ENCODE measurements around the gene NMB. TPM values are rescaled to one million over a fixed set of nuclear protein-coding genes. Genes with fewer than 3 reads are reported as not detected.

The NMB gene
- total RNA-seq, 1 experiment from 2014 or later: 7.1 TPM

GRCh38 chr15:84657748-84658079 lies 285 bp downstream of the NMB start:
- H3K4me1 Mint-ChIP-seq (ENCODE audit: insufficient read depth, unreplicated experiment): peaks cover 6% of the 10 kb centered on the region
- H3K27ac Mint-ChIP-seq (ENCODE audit: low read depth, unreplicated experiment): peak overlapping the region; percentile 17
- no TSS peak for BruUV-seq (replicated peaks)
- H3K27me3 Mint-ChIP-seq (ENCODE audit: insufficient read depth, unreplicated experiment): no peaks in the 10 kb centered on the region
- H3K4me3 Mint-ChIP-seq (ENCODE audit: unreplicated experiment): peak overlapping the region; percentile 68
- no peaks in the 10 kb centered on the region for H3K9me3 Mint-ChIP-seq (ENCODE audit: unreplicated experiment)
- DNase-seq (ENCODE audit: unreplicated experiment): no peak
- POLR2A ChIA-PET: interaction anchor here (0.7 to 2.0 kb wide), 4 partner anchors 26 to 59 kb away, joined by 3 to 6 read pairs (median 4); partner anchors contain the start of genes SEC11A and ZSCAN2
- no peak for TF ChIP-seq CTCF (IDR thresholded peaks at IDR 0.05; ENCODE audit: unreplicated experiment)
- CTCF ChIA-PET: interaction anchor here (1.7 to 4.7 kb wide), 2 partner anchors 71 to 271 kb away, joined by 4 to 40 read pairs; no protein-coding TSS in a partner anchor
- intact Hi-C loops (cut with micrococcal nuclease): loop anchor here (5.0 kb wide), 1 partner anchor 385 kb away; no protein-coding TSS in a partner anchor
- H3K36me3 Mint-ChIP-seq (ENCODE audit: insufficient read depth, unreplicated experiment): peaks cover 34% of the 10 kb centered on the region

- intact Hi-C loops (cut with micrococcal nuclease): loop anchor here (5.0 kb wide), 1 partner anchor 385 kb away; no protein-coding TSS in a partner anchor
- no peak for TF ChIP-seq CTCF (IDR thresholded peaks at IDR 0.05; ENCODE audit: unreplicated experiment)
- Mint-ChIP-seq H3K36me3 (ENCODE audit: insufficient read depth, unreplicated experiment) (peaks cover 40% of the 10 kb centered on the region), H3K4me3 (ENCODE audit: unreplicated experiment) (peak overlapping the region; percentile 68), H3K9me3 (ENCODE audit: unreplicated experiment) (no peaks in the 10 kb centered on the region), H3K27me3 (ENCODE audit: insufficient read depth, unreplicated experiment) (no peaks in the 10 kb centered on the region), H3K4me1 (ENCODE audit: insufficient read depth, unreplicated experiment) (peaks cover 12% of the 10 kb centered on the region), H3K27ac (ENCODE audit: low read depth, unreplicated experiment) (peak overlapping the region; percentile 17)
- no peak for DNase-seq (ENCODE audit: unreplicated experiment)
- BruUV-seq (replicated peaks): no TSS peak
- POLR2A ChIA-PET: interaction anchor here (0.6 to 1.5 kb wide), 7 partner anchors 17 to 186 kb away, joined by 3 to 4 read pairs (median 3); partner anchors contain the start of genes SEC11A and ZSCAN2
- CTCF ChIA-PET: interaction anchor here (0.5 to 4.7 kb wide), 5 partner anchors 9 to 271 kb away, joined by 3 to 40 read pairs (median 4); no protein-coding TSS in a partner anchor
Measured at GRCh38 chr15:84656972-84657371, 1.0 kb downstream of the NMB start.

- intact Hi-C loops (cut with micrococcal nuclease): loop anchor here (1.0 to 5.0 kb wide), 9 partner anchors 24 to 387 kb away; partner anchors contain the start of genes SEC11A, ZNF592 and ZSCAN2
- peak overlapping the region; percentile 96 for H3K4me3 Mint-ChIP-seq (ENCODE audit: unreplicated experiment)
- CTCF ChIA-PET: interaction anchor here (0.6 to 4.7 kb wide), 16 partner anchors 8 to 390 kb away, joined by 3 to 40 read pairs (median 5); no protein-coding TSS in a partner anchor
- H3K27me3 Mint-ChIP-seq (ENCODE audit: insufficient read depth, unreplicated experiment): no peaks in the 10 kb centered on the region
- H3K27ac Mint-ChIP-seq (ENCODE audit: low read depth, unreplicated experiment): peak overlapping the region; percentile 98
- BruUV-seq (replicated peaks): TSS peak; percentile 75
- H3K9me3 Mint-ChIP-seq (ENCODE audit: unreplicated experiment): no peaks in the 10 kb centered on the region
- POLR2A ChIA-PET: interaction anchor here (0.6 to 4.7 kb wide), 18 partner anchors 12 to 274 kb away, joined by 3 to 42 read pairs (median 4); partner anchors contain the start of genes SEC11A and ZSCAN2
- H3K36me3 Mint-ChIP-seq (ENCODE audit: insufficient read depth, unreplicated experiment): peaks cover 44% of the 10 kb centered on the region
- peaks cover 20% of the 10 kb centered on the region for H3K4me1 Mint-ChIP-seq (ENCODE audit: insufficient read depth, unreplicated experiment)
- TF ChIP-seq CTCF (IDR thresholded peaks at IDR 0.05; ENCODE audit: unreplicated experiment): peak; percentile 62
- DNase-seq (ENCODE audit: unreplicated experiment): peak; percentile 85
Measured at GRCh38 chr15:84654689-84655453, 3.1 kb downstream of the NMB start.
